H9 (cell line): ENCODE measurements around the gene DND1. TPM values are rescaled to one million over a fixed set of nuclear protein-coding genes. Genes with fewer than 3 reads are reported as not detected.

Experiments
- DNase-seq: peaks from one replicate; pipeline ENCODE4 v3.0.0-alpha.2; 2017
- H2AFZ ChIP-seq: one replicate; pipeline ENCODE4 v1.6.1; 2013; ENCODE audit warnings: mild to moderate bottlenecking, low read length, control low read depth, moderate library complexity
- H2AK5ac ChIP-seq: 2 replicates; pipeline ENCODE4 v1.6.1; 2013; ENCODE audit warnings: low read length, control low read depth, mixed read lengths; ENCODE audit not compliant: insufficient read length
- H2BK120ac ChIP-seq: one replicate; pipeline ENCODE4 v1.6.1; 2013; ENCODE audit warnings: low read depth, mild to moderate bottlenecking, low read length, control low read depth, inconsistent platforms; ENCODE audit not compliant: poor library complexity, severe bottlenecking
- H2BK12ac ChIP-seq: 2 replicates; pipeline ENCODE4 v1.6.1; 2013; ENCODE audit warnings: low read length, control low read depth, mixed read lengths, low read depth; ENCODE audit not compliant: insufficient read length
- H2BK15ac ChIP-seq: 2 replicates; pipeline ENCODE4 v1.6.1; 2013; ENCODE audit warnings: low read depth, low read length, control low read depth
- H2BK20ac ChIP-seq: one replicate; pipeline ENCODE4 v1.6.1; 2013; ENCODE audit warnings: low read depth, mild to moderate bottlenecking, low read length, control low read depth, inconsistent platforms; ENCODE audit not compliant: poor library complexity, severe bottlenecking
- H2BK5ac ChIP-seq: 2 replicates; pipeline ENCODE4 v1.6.1; 2013; ENCODE audit warnings: low read length, control low read depth, mixed read lengths; ENCODE audit not compliant: insufficient read length
- H3K14ac ChIP-seq: 2 replicates; pipeline ENCODE4 v1.6.1; 2013; ENCODE audit warnings: low read length, control low read depth; ENCODE audit not compliant: insufficient read depth
- H3K18ac ChIP-seq: 2 replicates; pipeline ENCODE4 v1.6.1; 2013; ENCODE audit warnings: low read depth, mild to moderate bottlenecking, mixed read lengths, low read length, control low read depth; ENCODE audit not compliant: insufficient read length
- H3K23ac ChIP-seq: 2 replicates; pipeline ENCODE4 v1.6.1; 2013; ENCODE audit warnings: low read length, control low read depth, mixed read lengths, low read depth; ENCODE audit not compliant: insufficient read length
- H3K23me2 ChIP-seq: 2 replicates; pipeline ENCODE4 v1.6.1; 2013; ENCODE audit warnings: low read depth, mild to moderate bottlenecking, mixed read lengths, low read length, control low read depth; ENCODE audit not compliant: insufficient read length, poor library complexity, severe bottlenecking
- H3K27ac ChIP-seq: 2 replicates; pipeline ENCODE4 v1.5.1; 2013; ENCODE audit warnings: low read length, control low read depth, mixed read lengths, low read depth; ENCODE audit not compliant: insufficient read length
- H3K27me3 ChIP-seq: 2 replicates; pipeline ENCODE4 v1.6.1; 2013; ENCODE audit warnings: low read length, control low read depth, inconsistent platforms; ENCODE audit not compliant: insufficient read depth
- H3K4ac ChIP-seq: 2 replicates; pipeline ENCODE4 v1.6.1; 2013; ENCODE audit warnings: low read depth, mild to moderate bottlenecking, control low read depth, inconsistent platforms, low read length, moderate library complexity
- H3K4me1 ChIP-seq: 2 replicates; pipeline ENCODE4 v1.6.1; 2013; ENCODE audit warnings: low read length, control low read depth, inconsistent platforms; ENCODE audit not compliant: insufficient read depth
- H3K4me2 ChIP-seq: 2 replicates; pipeline ENCODE4 v1.6.1; 2013; ENCODE audit warnings: low read length, control low read depth, mixed read lengths; ENCODE audit not compliant: insufficient read length, insufficient read depth
- H3K56ac ChIP-seq: 2 replicates; pipeline ENCODE4 v1.6.1; 2013; ENCODE audit warnings: low read depth, mild to moderate bottlenecking, mixed read lengths, low read length, control low read depth; ENCODE audit not compliant: insufficient read length
- H3K79me1 ChIP-seq: 2 replicates; pipeline ENCODE4 v1.6.1; 2013; ENCODE audit warnings: low read depth, mild to moderate bottlenecking, moderate library complexity, low read length, control low read depth, inconsistent platforms; ENCODE audit not compliant: insufficient read depth, poor library complexity, severe bottlenecking
- H3K79me2 ChIP-seq: 2 replicates; pipeline ENCODE4 v1.6.1; 2013; ENCODE audit warnings: low read length, control low read depth, inconsistent platforms; ENCODE audit not compliant: insufficient read depth
- H3K9ac ChIP-seq: 2 replicates; pipeline ENCODE4 v1.6.1; 2013; ENCODE audit warnings: low read length, control low read depth, mixed read lengths; ENCODE audit not compliant: insufficient read length; ENCODE audit errors: extremely low read depth
- H3K9me3 ChIP-seq: one replicate; pipeline ENCODE4 v1.6.1; 2013; ENCODE audit warnings: low read depth, low read length, inconsistent platforms; ENCODE audit not compliant: control insufficient read depth
- H3T11ph ChIP-seq: one replicate; pipeline ENCODE4 v1.6.1; 2013; ENCODE audit warnings: mild to moderate bottlenecking, low read length, control low read depth, inconsistent platforms
- H4K20me1 ChIP-seq: one replicate; pipeline ENCODE4 v1.6.1; 2013; ENCODE audit not compliant: control insufficient read depth, insufficient read length, insufficient read depth
- H4K5ac ChIP-seq: 2 replicates; pipeline ENCODE4 v1.6.1; 2013; ENCODE audit warnings: low read depth, mild to moderate bottlenecking, mixed read lengths, low read length, control low read depth; ENCODE audit not compliant: insufficient read length
- H4K8ac ChIP-seq: replicated peaks from 2 replicates; pipeline ENCODE4 v1.6.1; 2013; ENCODE audit warnings: low read length, control low read depth, mixed read lengths, low read depth; ENCODE audit not compliant: insufficient read length
- H4K91ac ChIP-seq: 2 replicates; pipeline ENCODE4 v1.6.1; 2013; ENCODE audit warnings: low read depth, mild to moderate bottlenecking, moderate library complexity, mixed read lengths, low read length, control low read depth; ENCODE audit not compliant: insufficient read length
- H3K27ac Mint-ChIP-seq, 3 experiments: 2 replicates in 2 of 3; 3 replicates in 1 of 3; pipeline ENCODE4 v1.8.0; 2020 to 2021; ENCODE audit warnings: mixed read lengths in 3 of 3, mild to moderate bottlenecking in 1 of 3, moderate library complexity in 1 of 3
- H3K27me3 Mint-ChIP-seq: 2 replicates; pipeline ENCODE4 v1.8.0; 2021; ENCODE audit warnings: low read depth, mild to moderate bottlenecking, moderate library complexity, mixed read lengths
- H3K36me3 Mint-ChIP-seq, 3 experiments: 2 replicates in 2 of 3; 3 replicates in 1 of 3; pipeline ENCODE4 v1.8.0; 2020 to 2021; ENCODE audit warnings: low read depth in 3 of 3, mixed read lengths in 3 of 3; ENCODE audit not compliant: insufficient read depth in 1 of 3
- H3K4me1 Mint-ChIP-seq, 2 experiments: 2 replicates each; pipeline ENCODE4 v1.8.0; 2020; ENCODE audit warnings: mixed read lengths in 2 of 2
- H3K4me3 Mint-ChIP-seq, 2 experiments: 2 replicates in 1 of 2; 3 replicates in 1 of 2; pipeline ENCODE4 v1.8.0; 2020 to 2021; ENCODE audit warnings: mild to moderate bottlenecking in 2 of 2, mixed read lengths in 2 of 2, moderate library complexity in 1 of 2
- H3K9me3 Mint-ChIP-seq, 2 experiments: 2 replicates in 1 of 2; 3 replicates in 1 of 2; pipeline ENCODE4 v1.8.0; 2020; ENCODE audit warnings: mild to moderate bottlenecking in 2 of 2, mixed read lengths in 2 of 2, moderate library complexity in 1 of 2
- WGBS: extraction: QIAGEN DNeasy Blood & Tissue Kit; methylation state at CpG from one replicate; pipeline ENCODE4 v1.1.7; 2013; ENCODE audit warnings: missing lambda C conversion rate, low lambda C conversion rate, mixed read lengths; ENCODE audit not compliant: insufficient read length; ENCODE audit errors: extremely low coverage; 5-methylcytosine and 5-hydroxymethylcytosine counted together
- total RNA-seq: library from RNA; stranded (reverse); gene quantifications from 2 replicates; pipeline ENCODE4 v1.2.1, GENCODE V29; 2021
- TF ChIP-seq, protein P1 (sequence below): fragments of 200-600 bp; sonication (generic); conservative IDR thresholded peaks from 3 replicates; pipeline ENCODE4 v1.8.0; 2021; ENCODE audit warnings: antibody characterized with exemption, mild to moderate bottlenecking

DND1 gene
- total RNA-seq, 1 experiment from 2014 or later, result 2.4 TPM

DNA sequence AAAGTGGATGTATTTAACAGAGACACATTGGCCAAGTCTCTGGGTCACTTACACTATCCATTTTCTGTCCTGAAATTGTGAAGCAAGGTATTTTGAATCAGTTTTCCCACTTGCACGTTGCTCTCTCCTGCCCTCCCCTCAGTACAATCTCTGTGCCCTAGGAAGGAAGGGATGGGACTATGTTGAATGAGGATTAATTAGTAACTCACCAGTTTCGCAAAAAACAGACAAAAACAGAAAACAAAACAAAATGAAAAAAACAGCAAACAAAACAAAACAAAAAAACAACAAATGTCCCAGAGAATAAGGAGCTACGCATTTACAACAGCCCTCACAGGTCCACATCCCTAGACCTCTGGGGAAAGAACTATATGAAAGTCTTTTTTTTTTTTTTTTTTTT is 39.3 kb downstream of the DND1 start:
- peaks cover 0 to 5% (median 2%) of the 10 kb centered on the region in 3 experiments; a peak in 1 of 7 replicates for H3K36me3 Mint-ChIP-seq
- WGBS, result no CpG with 5 or more reads among the region's 3 CpGs
- H3K4ac ChIP-seq, result no peak overlapping the region

More for the DNA sequence above, 39.3 kb downstream of the DND1 start:
- no peak overlapping the region for H2BK15ac ChIP-seq
- H3K4me2 ChIP-seq, result no peak overlapping the region
- H4K8ac ChIP-seq, result no peak overlapping the region
- no peak overlapping the region for H2BK5ac ChIP-seq
- H3K27me3 ChIP-seq, result no peaks in the 10 kb centered on the region
- Mint-ChIP-seq H3K4me3 (no peak overlapping the region), H3K27ac (no peak overlapping the region; a peak in 1 of 7 replicates), H3K4me1 (peaks cover 13% of the 10 kb centered on the region in 2 experiments), H3K9me3 (peaks cover 16 to 23% of the 10 kb centered on the region in 2 experiments), H3K27me3 (peaks cover 5% of the 10 kb centered on the region)
- DNase-seq, result no peak
- H3T11ph ChIP-seq, result no peak overlapping the region
- H3K9ac ChIP-seq, result no peak overlapping the region
- H2AK5ac ChIP-seq, result no peak overlapping the region
- H3K14ac ChIP-seq, result no peak overlapping the region
- no peak overlapping the region for H3K23ac ChIP-seq
- H3K9me3 ChIP-seq, result peaks cover 7% of the 10 kb centered on the region
- H2AFZ ChIP-seq, result no peak overlapping the region
- H3K23me2 ChIP-seq, result no peaks in the 10 kb centered on the region
- H3K79me2 ChIP-seq, result no peaks in the 10 kb centered on the region
- no peak overlapping the region for H4K5ac ChIP-seq
- no peak overlapping the region for H2BK12ac ChIP-seq
- no peak overlapping the region for H3K56ac ChIP-seq
- TF ChIP-seq, protein P1, sequence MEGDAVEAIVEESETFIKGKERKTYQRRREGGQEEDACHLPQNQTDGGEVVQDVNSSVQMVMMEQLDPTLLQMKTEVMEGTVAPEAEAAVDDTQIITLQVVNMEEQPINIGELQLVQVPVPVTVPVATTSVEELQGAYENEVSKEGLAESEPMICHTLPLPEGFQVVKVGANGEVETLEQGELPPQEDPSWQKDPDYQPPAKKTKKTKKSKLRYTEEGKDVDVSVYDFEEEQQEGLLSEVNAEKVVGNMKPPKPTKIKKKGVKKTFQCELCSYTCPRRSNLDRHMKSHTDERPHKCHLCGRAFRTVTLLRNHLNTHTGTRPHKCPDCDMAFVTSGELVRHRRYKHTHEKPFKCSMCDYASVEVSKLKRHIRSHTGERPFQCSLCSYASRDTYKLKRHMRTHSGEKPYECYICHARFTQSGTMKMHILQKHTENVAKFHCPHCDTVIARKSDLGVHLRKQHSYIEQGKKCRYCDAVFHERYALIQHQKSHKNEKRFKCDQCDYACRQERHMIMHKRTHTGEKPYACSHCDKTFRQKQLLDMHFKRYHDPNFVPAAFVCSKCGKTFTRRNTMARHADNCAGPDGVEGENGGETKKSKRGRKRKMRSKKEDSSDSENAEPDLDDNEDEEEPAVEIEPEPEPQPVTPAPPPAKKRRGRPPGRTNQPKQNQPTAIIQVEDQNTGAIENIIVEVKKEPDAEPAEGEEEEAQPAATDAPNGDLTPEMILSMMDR, result no peak
- H4K20me1 ChIP-seq, result no peaks in the 10 kb centered on the region
- H2BK20ac ChIP-seq, result no peak overlapping the region
- H4K91ac ChIP-seq, result no peak overlapping the region
- H3K4me1 ChIP-seq, result no peaks in the 10 kb centered on the region
- no peaks in the 10 kb centered on the region for H3K79me1 ChIP-seq
- no peak overlapping the region for H2BK120ac ChIP-seq
- H3K27ac ChIP-seq, result no peak overlapping the region
- H3K18ac ChIP-seq, result no peak overlapping the region
